Large intestine (tissue), 3 donors: Measurements from ENCODE around the gene ENHO. TPM values are rescaled to one million over a fixed set of nuclear protein-coding genes. Genes with fewer than 3 reads are reported as not detected.
"Not testable (repeated sequence)": the region's sequence is repeated elsewhere in the genome, so short reads cannot be mapped to it uniquely, and the experiment has no call there.

ENCODE experiments used
- DNase-seq, 2 donors: peaks; one replicate each; pipeline versions ENCODE4 v3.0.0 to v3.0.0-alpha.2; 2013
- H3K27ac ChIP-seq: one replicate; pipeline ENCODE4 v1.5.1; 2013; ENCODE audit warnings: low read length
- H3K27me3 ChIP-seq: 2 replicates; pipeline ENCODE4 v1.6.1; 2013; ENCODE audit warnings: low read length; ENCODE audit not compliant: control insufficient read depth, insufficient read depth
- H3K36me3 ChIP-seq: 2 replicates; pipeline ENCODE4 v1.6.1; 2013; ENCODE audit warnings: low read length; ENCODE audit not compliant: control insufficient read depth, insufficient read depth
- H3K4me1 ChIP-seq: one replicate; pipeline ENCODE4 v1.6.1; 2013; ENCODE audit warnings: low read length; ENCODE audit not compliant: control insufficient read depth, insufficient read depth
- H3K4me3 ChIP-seq: one replicate; pipeline ENCODE4 v1.5.1; 2013; ENCODE audit warnings: low read length
- H3K9me3 ChIP-seq: one replicate; pipeline ENCODE4 v1.6.1; 2013; ENCODE audit warnings: mild to moderate bottlenecking, low read depth, low read length, moderate library complexity; ENCODE audit not compliant: control insufficient read depth
- WGBS: methylation state at CpG from one replicate; pipeline ENCODE4 v1.1.5; 2013; ENCODE audit warnings: low lambda C conversion rate; ENCODE audit not compliant: insufficient coverage; 5-methylcytosine and 5-hydroxymethylcytosine counted together
- polyA plus RNA-seq: library from polyadenylated mRNA; unstranded; fragments of 120-200 nt; gene quantifications from one replicate; pipeline ENCODE4 v1.2.1, GENCODE V29; 2013

Gene ENHO
- polyA plus RNA-seq, 1 donor = 10.6 TPM

DNA sequence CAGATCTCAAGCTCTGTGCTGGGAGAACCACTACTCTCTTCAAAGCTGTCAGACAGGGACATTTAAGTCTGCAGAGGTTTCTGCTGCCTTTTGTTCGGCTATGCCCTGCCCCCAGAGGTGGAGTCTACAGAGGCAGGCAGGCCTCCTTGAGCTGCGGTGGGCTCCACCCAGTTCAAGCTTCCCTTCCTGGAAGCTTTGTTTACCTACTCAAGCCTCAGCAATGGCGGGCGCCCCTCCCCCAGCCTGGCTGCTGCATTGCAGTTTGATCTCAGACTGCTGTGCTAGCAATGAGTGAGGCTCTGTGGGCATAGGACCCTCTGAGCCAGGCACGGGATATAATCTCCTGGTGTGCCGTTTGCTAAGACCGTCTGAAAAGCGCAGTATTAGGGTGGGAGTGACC lies 9.3 kb upstream of the ENHO start:
- WGBS = no CpG with 5 or more reads among the region's 8 CpGs

DNA sequence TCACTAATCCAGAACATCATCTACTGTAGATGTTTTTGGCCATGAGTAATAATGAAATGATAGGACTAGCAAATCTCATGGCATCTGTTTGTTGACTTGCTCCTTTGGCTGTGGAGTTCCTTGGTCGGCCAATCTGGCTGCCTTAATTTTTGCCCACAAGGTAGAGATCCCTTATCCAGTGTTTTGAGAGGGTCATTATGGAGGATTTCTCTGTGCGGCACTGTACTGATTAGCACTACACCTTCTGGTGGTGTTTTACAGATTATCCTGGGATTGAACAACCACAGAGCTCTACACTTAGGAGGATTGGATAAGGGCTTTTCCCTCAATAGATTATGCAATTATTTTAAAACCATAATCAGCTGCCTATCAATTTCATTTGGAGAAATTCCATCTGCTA lies 3.2 kb upstream of the ENHO start:
- Histone ChIP-seq H3K4me1 (peaks cover 9% of the 10 kb centered on the region), H3K27ac (no peak overlapping the region), H3K27me3 (peaks cover 38% of the 10 kb centered on the region), H3K36me3 (no peaks in the 10 kb centered on the region), H3K4me3 (no peak overlapping the region), H3K9me3 (no peaks in the 10 kb centered on the region)
- no peak for DNase-seq
- WGBS = no CpG with 5 or more reads among the region's 2 CpGs

More for the DNA sequence above, 9.3 kb upstream of the ENHO start:
- not testable (repeated sequence) for H3K9me3 ChIP-seq, H3K36me3 ChIP-seq, H3K27ac ChIP-seq, H3K4me1 ChIP-seq, H3K4me3 ChIP-seq, DNase-seq
- peaks cover 22% of the 10 kb centered on the region for H3K27me3 ChIP-seq

DNA sequence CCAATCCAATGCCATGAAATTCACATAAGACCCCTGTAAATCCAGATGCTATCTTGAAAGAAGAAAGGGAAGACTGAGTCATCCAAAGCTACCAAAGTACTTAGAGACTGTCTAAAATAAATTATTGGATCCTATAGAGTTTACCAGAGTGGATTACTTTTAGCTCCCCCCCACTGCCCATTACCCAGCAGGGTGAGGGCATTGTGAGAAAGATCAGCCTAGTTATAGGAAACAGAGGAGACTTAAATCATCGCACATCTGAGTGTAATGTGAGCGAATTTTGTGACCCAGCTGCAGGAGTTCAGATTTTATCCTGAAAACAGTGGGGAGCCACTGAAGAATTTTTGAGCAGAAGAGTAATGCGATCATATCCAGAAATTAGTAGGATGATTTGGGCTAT lies 1.6 kb upstream of the ENHO start:
- H3K36me3 ChIP-seq = no peaks in the 10 kb centered on the region
- H3K9me3 ChIP-seq = no peaks in the 10 kb centered on the region
- WGBS = 85% methylated on average over 2 of the region's 3 CpGs
- peaks cover 9% of the 10 kb centered on the region for H3K4me1 ChIP-seq
- peaks cover 50% of the 10 kb centered on the region for H3K27me3 ChIP-seq
- H3K27ac ChIP-seq = no peak overlapping the region
- DNase-seq = no peak
- no peak overlapping the region for H3K4me3 ChIP-seq

DNA sequence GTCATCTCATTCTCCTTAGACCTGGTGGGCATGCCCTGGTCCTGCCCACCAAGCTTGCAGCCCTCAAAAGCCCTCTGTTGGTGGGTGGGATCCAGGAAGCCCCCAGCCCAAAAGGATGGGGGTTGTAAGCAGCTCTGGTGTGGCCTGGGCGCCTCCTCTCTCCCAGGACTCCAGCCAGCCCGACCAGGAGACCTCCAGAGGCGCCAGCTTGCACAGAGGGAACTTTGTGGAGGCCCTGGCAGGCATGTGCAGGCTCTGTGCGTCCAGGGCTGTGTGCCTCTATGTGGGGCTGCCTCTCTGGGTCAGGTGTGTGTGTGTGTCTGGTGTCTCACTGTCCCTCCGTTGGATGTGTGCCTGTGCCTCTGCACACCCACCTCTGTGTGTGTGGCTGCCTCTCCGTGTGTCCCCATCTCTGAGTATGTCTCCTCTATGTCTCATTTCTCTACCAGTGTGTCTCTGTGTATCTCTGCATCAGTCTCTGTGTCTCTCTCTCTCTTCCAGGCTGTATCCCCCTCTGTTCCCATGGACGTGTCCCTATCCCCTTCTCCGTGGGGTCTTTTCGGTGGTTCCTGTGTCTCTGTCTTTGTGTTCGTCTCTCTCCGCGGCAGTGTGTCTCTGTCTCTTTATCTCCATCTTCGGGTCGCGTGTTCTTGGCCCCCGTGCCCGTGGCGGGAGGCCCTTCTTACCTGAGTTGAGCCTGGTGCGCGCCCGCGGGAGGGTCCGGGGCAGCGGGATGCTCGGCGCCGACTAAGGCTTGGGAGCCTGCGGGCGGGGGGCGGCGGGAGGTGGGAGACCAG lies 501 bp downstream of the ENHO start:
- H3K9me3 ChIP-seq = no peaks in the 10 kb centered on the region
- no peak for DNase-seq
- H3K4me3 ChIP-seq = peak overlapping the region; percentile 38
- no CpG with 5 or more reads among the region's 31 CpGs for WGBS
- no peak overlapping the region for H3K27ac ChIP-seq
- H3K27me3 ChIP-seq = peaks cover 50% of the 10 kb centered on the region
- H3K36me3 ChIP-seq = no peaks in the 10 kb centered on the region
- H3K4me1 ChIP-seq = peaks cover 9% of the 10 kb centered on the region

DNA sequence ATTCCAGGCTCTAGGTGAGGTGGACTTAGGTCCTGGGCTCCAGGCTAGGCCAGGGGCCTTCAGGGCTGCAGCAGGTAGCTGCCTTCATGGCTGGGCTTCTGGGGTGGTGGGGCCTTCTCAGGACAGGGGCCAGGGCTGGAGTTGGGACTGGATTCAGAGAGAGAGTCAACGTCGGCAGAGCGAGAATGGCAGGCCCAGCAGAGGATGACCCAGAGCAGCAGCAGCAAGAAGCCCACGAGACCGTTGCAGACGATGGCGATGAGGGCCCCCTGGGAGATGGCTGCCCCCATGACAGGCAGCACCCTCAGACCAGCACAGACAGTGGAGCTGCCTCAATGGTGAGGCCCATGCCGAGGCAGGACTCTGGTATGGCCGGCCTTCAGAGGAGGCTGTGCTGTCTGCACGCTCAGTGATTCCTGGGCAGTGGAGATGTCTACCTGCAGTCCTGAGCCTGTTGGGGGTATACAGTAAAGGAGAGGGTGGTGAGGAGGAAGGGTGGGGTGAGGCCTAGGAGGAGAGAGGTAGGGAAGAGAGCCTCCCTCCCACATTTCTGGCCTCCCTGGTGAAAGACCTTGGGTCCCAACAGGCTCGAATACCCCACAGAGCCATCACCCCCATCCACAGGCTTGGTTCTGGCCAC lies 1.3 kb downstream of the ENHO start:
- H3K4me1 ChIP-seq = peaks cover 9% of the 10 kb centered on the region
- no peak for DNase-seq
- H3K36me3 ChIP-seq = no peaks in the 10 kb centered on the region
- no CpG with 5 or more reads among the region's 11 CpGs for WGBS
- no peak overlapping the region for H3K27ac ChIP-seq
- H3K27me3 ChIP-seq = peaks cover 50% of the 10 kb centered on the region
- H3K4me3 ChIP-seq = no peak overlapping the region
- no peaks in the 10 kb centered on the region for H3K9me3 ChIP-seq

DNA sequence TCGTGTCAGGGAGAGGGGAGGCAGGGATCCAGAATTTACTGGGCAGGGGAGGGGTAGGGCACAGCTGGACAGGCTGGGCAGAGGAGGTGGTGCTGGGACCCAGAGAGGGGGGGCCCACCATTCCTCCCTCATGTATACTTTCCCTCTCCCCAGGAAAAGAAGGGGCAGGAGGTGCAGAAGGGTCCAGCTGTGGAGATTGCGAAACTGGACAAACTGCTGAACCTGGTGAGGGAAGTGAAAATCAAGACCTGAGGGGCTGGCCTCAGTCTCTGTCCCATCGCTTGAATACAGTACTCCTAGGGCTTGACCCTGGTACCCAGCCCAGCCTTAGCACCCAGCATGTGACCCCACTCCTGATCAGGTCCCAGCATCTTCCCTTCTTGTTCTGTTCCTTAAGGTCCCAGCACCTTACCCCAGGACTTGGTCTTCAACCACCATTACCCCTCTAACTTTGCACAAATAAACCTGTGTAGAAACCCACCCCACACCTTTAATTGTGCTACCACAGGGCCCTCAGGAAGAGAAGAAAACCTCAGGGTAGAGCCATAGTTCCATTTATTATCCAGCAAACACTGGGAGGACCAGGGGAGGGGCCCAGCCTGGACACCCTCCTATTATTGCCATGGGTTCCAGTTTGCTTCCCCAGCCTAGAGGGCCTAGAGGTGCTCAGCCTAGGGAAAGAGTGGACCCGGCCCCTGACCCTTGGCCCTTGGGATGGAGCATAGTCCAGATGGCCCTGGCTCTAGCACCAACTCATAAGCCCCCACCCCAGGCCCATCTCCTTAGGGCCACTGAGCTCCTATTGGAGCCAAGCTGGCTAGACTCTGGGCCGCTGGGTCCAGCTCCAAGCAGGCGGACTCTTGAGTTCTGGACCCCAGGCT lies 2.0 kb downstream of the ENHO start:
- Histone ChIP-seq H3K4me3 (no peak overlapping the region), H3K36me3 (no peaks in the 10 kb centered on the region), H3K9me3 (no peaks in the 10 kb centered on the region), H3K27me3 (peaks cover 46% of the 10 kb centered on the region), H3K27ac (no peak overlapping the region), H3K4me1 (peaks cover 9% of the 10 kb centered on the region)
- no peak for DNase-seq
- WGBS = no CpG with 5 or more reads among the region's 6 CpGs

DNA sequence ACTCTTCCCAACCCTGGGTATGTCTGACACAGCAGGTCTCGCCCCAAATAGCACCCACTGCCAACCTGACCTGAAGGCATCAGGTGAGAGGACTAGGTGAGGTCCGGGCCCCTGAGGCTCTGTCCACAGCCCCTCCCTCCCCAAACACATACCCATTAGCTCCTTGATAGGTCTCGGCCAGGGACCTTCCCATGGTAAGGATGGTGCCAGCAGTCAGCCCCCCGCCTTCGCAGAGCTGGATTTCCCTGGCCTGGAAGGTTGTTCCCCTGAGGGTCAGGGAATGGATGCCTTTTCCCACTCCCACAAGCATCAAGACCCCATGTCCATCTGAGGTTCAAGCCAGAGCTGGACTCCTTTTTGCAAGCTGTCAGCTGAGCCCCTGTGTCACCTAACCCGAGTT lies 2.7 kb downstream of the ENHO start:
- no peak overlapping the region for H3K4me3 ChIP-seq
- no peak overlapping the region for H3K27ac ChIP-seq
- peaks cover 9% of the 10 kb centered on the region for H3K4me1 ChIP-seq
- no peaks in the 10 kb centered on the region for H3K9me3 ChIP-seq
- H3K36me3 ChIP-seq = no peaks in the 10 kb centered on the region
- WGBS = no CpG with 5 or more reads among the region's 6 CpGs
- H3K27me3 ChIP-seq = peaks cover 40% of the 10 kb centered on the region
- DNase-seq = no peak

DNA sequence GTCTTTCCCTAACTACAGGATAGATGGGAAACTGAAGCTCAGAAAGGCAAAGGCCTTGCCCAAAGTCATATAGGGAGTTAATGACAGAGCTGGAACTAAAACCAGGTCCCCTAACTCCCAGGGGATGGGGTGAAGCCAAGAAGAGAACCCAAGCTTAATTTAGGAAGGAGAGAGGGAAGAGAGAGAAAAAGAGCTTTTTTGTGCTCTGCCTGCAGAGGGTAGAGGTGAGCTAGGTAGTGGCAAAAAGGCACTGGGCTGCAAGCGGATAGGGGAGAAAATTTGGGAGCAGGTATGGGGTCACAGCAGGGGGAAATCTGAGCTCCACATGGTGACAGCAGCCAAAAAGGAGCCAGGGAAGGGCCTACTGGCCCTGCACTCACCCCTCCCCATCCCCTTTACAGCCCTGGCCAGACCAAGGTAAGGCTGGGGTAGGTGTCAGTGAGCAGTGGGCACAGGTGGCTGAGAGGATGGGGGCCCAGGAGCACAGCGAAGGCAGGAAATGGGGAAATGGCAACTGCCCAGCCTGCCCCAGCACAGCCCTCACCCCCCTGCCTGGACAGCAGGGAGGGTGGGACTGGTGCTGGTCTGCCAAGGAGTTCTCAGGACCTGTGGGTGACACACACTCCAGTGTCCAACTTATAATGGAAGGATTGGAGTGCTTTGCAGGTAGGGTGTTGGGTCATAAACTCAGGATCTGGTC lies 3.3 kb downstream of the ENHO start:
- no peak overlapping the region for H3K4me3 ChIP-seq
- no peak for DNase-seq
- H3K9me3 ChIP-seq = no peaks in the 10 kb centered on the region
- peaks cover 9% of the 10 kb centered on the region for H3K4me1 ChIP-seq
- no peak overlapping the region for H3K27ac ChIP-seq
- H3K36me3 ChIP-seq = no peaks in the 10 kb centered on the region
- WGBS = 50% methylated on average over 1 of the region's 2 CpGs
- H3K27me3 ChIP-seq = peaks cover 34% of the 10 kb centered on the region

DNA sequence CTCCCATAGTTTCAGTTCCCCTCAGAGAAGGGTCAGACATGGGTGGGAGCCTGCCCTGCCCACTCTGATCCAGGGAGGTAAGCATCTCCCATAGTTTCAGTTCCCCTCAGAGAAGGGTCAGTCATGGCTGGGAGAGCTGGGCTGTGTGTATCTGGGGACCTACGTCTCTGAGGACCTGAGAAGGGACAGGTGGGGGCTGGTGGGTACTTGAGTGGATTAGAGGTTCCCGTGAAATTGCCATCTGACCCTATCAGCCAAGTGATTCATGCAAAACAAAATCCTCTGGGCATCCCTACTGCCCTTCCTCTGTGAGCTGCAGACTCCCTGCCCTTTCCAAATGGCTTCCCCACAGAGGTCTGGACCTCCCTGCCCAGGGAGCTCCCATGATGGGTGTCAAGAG lies 3.9 kb downstream of the ENHO start:
- H3K27me3 ChIP-seq = peaks cover 28% of the 10 kb centered on the region
- no peaks in the 10 kb centered on the region for H3K36me3 ChIP-seq
- no peak for DNase-seq
- peaks cover 9% of the 10 kb centered on the region for H3K4me1 ChIP-seq
- no peaks in the 10 kb centered on the region for H3K9me3 ChIP-seq
- no CpG with 5 or more reads among the region's 2 CpGs for WGBS
- no peak overlapping the region for H3K4me3 ChIP-seq
- H3K27ac ChIP-seq = no peak overlapping the region

DNA sequence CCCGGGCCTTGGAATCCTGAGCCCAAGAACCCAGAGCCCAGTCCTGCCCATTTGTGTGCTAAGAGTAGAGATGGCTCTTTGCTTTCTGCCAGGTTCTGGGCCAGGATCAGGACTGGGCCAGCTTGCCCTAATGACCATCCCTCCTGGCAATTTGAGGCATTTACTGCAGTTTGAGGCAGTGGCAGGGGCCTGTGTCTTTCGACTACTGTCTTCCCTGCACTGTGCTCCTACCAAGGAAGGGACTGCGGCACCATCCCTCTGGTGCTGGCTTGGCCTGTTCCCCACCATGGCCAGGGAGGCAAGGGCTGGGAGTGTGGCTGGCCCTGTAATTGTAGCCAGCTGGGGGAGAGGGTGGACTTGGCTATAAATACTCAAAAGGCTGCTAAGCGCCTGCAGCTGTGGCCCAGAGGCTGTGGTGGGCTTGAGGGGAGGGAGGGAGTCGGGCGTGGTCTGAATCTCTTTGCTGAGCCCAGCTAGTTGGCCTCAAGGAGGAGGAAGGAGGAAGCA lies 4.6 kb downstream of the ENHO start:
- Histone ChIP-seq H3K36me3 (no peaks in the 10 kb centered on the region), H3K27ac (no peak overlapping the region), H3K4me3 (no peak overlapping the region), H3K4me1 (peaks cover 4% of the 10 kb centered on the region), H3K9me3 (no peaks in the 10 kb centered on the region), H3K27me3 (peaks cover 26% of the 10 kb centered on the region)
- DNase-seq = no peak
- no CpG with 5 or more reads among the region's 6 CpGs for WGBS
